Brain microvascular endothelial cell (primary cell): ENCODE data around the gene TMPRSS11F.

Experiments
- DNase-seq: peaks from one replicate; pipeline ENCODE4 v3.0.0-alpha.2; 2020
- H3K27ac ChIP-seq: fragments of 250-450 bp; sonication (Bioruptor Pico); 2 replicates; pipeline ENCODE4 v1.5.1; 2020; ENCODE audit warnings: mild to moderate bottlenecking, moderate library complexity
- H3K27me3 ChIP-seq: fragments of 250-450 bp; sonication (Bioruptor Pico); replicated peaks from 2 replicates; pipeline ENCODE4 v1.5.1; 2020; ENCODE audit warnings: mild to moderate bottlenecking
- H3K36me3 ChIP-seq: fragments of 250-450 bp; sonication (Bioruptor Pico); replicated peaks from 2 replicates; pipeline ENCODE4 v1.5.1; 2020; ENCODE audit warnings: mild to moderate bottlenecking
- H3K4me3 ChIP-seq: 2 replicates; pipeline ENCODE4 v1.5.1; 2011; ENCODE audit warnings: low read depth, mild to moderate bottlenecking, control low read depth, low read length, moderate library complexity
- in situ Hi-C: cut with HindIII; loops from 2 replicates; pipeline ENCODE4 v1.10.0; 2017; ENCODE audit warnings: low sequenced_read_pairs, low pct_ligation_motif_present
- TF ChIP-seq, protein P1 (sequence below): IDR thresholded peaks from 2 replicates; pipeline ENCODE4 v1.5.1; 2011; ENCODE audit warnings: low read depth, mild to moderate bottlenecking, moderate library complexity, low read length, control low read depth, inconsistent platforms; ENCODE audit errors: missing control alignments

The TMPRSS11F gene

DNA sequence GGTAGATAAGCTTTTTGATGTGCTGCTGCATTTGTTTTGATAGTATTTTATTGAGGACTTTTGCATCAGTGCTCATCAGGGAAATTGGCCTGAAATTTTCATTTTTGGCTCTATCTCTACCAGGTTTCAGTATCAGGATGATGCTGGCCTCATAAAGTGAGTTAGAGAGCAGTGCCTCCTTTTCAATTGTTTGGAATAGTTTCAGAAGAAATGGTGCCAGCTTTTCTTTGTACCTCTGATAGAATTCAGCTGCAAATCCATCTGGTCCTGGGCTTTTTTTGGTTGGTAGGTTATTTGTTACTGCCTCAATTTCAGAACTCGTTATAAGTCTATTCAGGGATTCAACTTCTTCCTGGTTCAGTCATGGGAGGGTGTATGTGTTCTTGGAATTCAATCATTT is 15.6 kb upstream of the TMPRSS11F start:
- TF ChIP-seq, protein P1, sequence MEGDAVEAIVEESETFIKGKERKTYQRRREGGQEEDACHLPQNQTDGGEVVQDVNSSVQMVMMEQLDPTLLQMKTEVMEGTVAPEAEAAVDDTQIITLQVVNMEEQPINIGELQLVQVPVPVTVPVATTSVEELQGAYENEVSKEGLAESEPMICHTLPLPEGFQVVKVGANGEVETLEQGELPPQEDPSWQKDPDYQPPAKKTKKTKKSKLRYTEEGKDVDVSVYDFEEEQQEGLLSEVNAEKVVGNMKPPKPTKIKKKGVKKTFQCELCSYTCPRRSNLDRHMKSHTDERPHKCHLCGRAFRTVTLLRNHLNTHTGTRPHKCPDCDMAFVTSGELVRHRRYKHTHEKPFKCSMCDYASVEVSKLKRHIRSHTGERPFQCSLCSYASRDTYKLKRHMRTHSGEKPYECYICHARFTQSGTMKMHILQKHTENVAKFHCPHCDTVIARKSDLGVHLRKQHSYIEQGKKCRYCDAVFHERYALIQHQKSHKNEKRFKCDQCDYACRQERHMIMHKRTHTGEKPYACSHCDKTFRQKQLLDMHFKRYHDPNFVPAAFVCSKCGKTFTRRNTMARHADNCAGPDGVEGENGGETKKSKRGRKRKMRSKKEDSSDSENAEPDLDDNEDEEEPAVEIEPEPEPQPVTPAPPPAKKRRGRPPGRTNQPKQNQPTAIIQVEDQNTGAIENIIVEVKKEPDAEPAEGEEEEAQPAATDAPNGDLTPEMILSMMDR = no peak
- Histone ChIP-seq H3K4me3 (no peak overlapping the region), H3K27me3 (no peaks in the 10 kb centered on the region), H3K27ac (no peak overlapping the region), H3K36me3 (no peaks in the 10 kb centered on the region)
- no peak for DNase-seq
- in situ Hi-C loops = no loop called here

GRCh38 chr4:68141852-68142251 is 12.2 kb upstream of the TMPRSS11F start:
- Histone ChIP-seq H3K27ac (no peak overlapping the region), H3K27me3 (no peaks in the 10 kb centered on the region), H3K36me3 (no peaks in the 10 kb centered on the region), H3K4me3 (no peak overlapping the region)
- no peak for DNase-seq
- in situ Hi-C loops = no loop called here
- TF ChIP-seq, protein P1 = no peak

DNA sequence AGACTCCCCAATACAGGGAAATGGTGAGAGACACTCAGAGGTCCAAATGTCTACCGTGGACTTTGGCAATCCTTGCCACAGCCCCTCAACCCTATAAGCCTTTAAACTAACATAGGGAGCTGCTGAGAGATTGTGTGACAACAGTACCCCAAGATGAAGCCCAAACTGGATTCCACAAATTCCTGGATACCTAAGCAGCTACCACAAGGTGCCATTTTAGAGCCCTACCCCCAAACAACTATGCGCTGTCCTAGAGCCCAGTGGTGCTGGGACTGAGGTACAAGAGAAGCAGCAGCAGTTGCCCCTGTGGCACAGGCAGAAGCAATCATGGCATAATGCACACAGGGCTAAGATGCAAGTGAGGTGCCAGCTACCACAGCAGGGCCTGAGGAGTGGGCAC is 2.7 kb upstream of the TMPRSS11F start:
- no peak overlapping the region for H3K4me3 ChIP-seq
- H3K27ac ChIP-seq = no peak overlapping the region
- DNase-seq = no peak
- in situ Hi-C loops = no loop called here
- no peaks in the 10 kb centered on the region for H3K27me3 ChIP-seq
- H3K36me3 ChIP-seq = no peaks in the 10 kb centered on the region
- TF ChIP-seq, protein P1 = no peak

DNA sequence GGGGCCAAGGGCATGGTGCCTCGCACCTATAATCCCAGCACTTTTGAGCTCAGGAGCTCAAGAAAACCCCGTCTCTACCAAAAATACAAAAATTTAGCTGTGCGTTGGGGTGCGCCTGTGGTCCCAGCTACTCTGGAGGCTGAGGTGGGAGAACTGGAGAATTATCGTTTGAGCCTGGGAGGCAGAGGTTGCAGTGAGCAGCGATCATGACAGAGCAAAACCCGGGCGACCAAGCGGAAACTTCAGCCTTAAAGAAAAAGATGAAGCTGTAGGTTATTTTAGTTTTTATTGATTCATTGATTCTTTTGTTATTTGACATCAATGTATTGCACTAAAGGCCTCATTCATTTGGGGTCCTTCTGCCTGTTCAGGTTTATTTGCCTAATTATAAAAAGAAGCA is 5.4 kb downstream of the TMPRSS11F start:
- Histone ChIP-seq H3K27me3 (no peaks in the 10 kb centered on the region), H3K4me3 (no peak overlapping the region), H3K27ac (no peak overlapping the region), H3K36me3 (no peaks in the 10 kb centered on the region)
- TF ChIP-seq, protein P1 = no peak
- no peak for DNase-seq
- in situ Hi-C loops = no loop called here

DNA sequence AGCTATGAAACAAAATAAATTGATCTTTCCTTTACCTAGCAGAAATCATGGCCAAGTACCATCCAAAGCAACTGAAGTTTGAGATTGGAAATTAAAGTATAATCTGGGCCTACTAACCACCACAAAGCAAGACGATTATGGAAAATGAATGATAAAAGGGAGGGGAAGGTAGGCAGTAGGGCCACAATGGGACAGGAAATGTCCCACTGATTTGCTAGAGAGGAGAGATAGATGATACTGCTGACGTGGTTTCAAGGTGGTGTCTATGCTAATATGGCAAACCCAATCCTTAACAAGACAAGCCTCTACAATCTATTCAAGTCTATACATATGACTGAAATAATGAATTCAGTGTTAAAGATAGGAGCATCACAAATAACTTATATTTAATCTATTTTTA is 6.1 kb downstream of the TMPRSS11F start:
- TF ChIP-seq, protein P1 = no peak
- in situ Hi-C loops = no loop called here
- Histone ChIP-seq H3K36me3 (no peaks in the 10 kb centered on the region), H3K27ac (no peak overlapping the region), H3K4me3 (no peak overlapping the region), H3K27me3 (no peaks in the 10 kb centered on the region)
- no peak for DNase-seq

GRCh38 chr4:68119921-68120320 is 9.7 kb downstream of the TMPRSS11F start:
- H3K36me3 ChIP-seq = no peaks in the 10 kb centered on the region
- no peaks in the 10 kb centered on the region for H3K27me3 ChIP-seq
- TF ChIP-seq, protein P1 = no peak
- no peak overlapping the region for H3K4me3 ChIP-seq
- H3K27ac ChIP-seq = no peak overlapping the region
- no peak for DNase-seq
- in situ Hi-C loops = no loop called here
